ENCODE data around the gene TFAP2E. TPM values are rescaled to one million over a fixed set of nuclear protein-coding genes. Genes with fewer than 3 reads are reported as not detected.

Gene TFAP2E
- total RNA-seq, 4 donors from 2014 or later: 0.22 to 1.5 (median 0.57) TPM; not detected in 1

DNA sequence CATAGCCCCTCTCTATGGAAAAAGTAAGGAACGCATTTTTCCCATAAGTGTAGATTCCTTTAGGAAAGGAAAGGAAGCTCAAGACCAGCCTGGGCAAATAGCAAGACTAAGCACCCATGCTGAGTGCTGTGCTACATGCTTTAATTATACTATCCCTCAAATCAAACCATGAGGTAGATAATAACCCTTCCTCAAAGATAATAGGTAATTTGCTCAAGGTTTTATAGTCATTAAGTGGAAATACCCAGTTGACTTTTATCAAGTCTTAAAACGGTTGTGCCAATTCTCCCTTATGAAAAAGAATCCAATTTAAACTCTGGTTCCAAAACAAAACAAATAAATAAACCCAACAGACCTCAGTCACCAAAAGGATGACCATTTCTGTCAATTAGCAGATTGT, 19.3 kb upstream of the TFAP2E start:
- TF ChIP-seq, protein P1, sequence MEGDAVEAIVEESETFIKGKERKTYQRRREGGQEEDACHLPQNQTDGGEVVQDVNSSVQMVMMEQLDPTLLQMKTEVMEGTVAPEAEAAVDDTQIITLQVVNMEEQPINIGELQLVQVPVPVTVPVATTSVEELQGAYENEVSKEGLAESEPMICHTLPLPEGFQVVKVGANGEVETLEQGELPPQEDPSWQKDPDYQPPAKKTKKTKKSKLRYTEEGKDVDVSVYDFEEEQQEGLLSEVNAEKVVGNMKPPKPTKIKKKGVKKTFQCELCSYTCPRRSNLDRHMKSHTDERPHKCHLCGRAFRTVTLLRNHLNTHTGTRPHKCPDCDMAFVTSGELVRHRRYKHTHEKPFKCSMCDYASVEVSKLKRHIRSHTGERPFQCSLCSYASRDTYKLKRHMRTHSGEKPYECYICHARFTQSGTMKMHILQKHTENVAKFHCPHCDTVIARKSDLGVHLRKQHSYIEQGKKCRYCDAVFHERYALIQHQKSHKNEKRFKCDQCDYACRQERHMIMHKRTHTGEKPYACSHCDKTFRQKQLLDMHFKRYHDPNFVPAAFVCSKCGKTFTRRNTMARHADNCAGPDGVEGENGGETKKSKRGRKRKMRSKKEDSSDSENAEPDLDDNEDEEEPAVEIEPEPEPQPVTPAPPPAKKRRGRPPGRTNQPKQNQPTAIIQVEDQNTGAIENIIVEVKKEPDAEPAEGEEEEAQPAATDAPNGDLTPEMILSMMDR (IDR thresholded peaks at IDR 0.05; ENCODE audit: low read depth): no peak

DNA sequence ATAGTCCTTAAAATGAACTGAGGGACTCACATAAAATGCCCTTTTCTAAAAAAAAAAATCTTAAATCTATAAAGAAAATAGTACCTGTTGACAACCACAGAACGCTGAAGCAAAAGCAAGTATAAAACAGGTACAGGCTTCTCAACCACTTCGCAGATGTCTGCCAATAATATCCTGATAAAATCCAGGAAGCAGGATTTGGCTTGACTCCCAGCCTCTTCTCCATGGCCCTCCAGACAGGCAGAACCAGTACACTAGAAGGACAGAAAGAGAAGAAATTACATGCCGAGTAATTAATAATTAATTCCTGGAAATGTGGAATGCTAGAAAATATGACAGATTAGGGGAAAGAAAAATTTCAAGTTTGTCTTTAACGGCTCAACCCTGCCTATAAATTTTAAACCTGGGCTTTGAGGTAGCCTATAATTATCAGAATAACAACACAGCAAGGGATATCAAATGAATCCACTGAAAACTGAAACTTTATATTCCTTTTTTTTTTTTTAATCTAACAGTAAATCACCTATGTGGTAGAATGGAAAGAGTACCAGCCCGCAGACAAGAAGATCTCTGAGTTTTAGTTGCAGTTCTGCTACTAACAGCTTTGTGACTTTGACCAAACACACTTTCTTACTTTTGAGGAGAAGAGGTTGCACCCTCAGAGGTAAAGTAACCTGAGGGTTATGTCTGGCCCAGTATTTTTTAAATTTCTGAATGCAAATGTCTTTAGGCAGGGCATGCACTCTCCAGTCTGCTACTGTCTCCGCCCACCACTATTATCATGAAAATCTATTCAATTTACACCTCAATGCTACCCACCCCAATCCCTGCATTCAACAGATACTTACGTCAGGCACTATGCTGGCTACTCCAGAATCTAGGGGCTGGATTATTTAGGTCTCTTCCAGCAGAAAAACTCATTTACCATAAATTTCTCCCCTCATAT, 18.6 kb upstream of the TFAP2E start:
- TF ChIP-seq, protein P1 (IDR thresholded peaks at IDR 0.05; ENCODE audit: low read depth): no peak

DNA sequence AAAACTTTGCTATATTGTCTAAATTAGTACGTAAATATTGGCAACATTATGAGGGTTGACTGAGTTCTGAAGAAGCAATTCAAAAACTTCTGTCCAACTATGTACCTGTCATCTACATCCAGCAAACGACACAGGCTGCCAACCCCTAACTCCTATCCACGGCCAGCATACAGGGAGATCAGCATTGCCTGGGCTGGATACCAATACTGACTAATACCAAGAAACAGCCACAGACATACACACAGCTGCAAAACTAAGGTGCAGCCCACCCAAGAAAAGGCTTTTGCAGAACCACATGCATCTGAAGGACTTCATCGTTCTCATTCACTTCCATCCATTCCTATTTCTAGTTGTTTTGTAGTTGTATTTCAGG, 17.9 kb upstream of the TFAP2E start:
- TF ChIP-seq, protein P1 (IDR thresholded peaks at IDR 0.05; ENCODE audit: low read depth): no peak

DNA sequence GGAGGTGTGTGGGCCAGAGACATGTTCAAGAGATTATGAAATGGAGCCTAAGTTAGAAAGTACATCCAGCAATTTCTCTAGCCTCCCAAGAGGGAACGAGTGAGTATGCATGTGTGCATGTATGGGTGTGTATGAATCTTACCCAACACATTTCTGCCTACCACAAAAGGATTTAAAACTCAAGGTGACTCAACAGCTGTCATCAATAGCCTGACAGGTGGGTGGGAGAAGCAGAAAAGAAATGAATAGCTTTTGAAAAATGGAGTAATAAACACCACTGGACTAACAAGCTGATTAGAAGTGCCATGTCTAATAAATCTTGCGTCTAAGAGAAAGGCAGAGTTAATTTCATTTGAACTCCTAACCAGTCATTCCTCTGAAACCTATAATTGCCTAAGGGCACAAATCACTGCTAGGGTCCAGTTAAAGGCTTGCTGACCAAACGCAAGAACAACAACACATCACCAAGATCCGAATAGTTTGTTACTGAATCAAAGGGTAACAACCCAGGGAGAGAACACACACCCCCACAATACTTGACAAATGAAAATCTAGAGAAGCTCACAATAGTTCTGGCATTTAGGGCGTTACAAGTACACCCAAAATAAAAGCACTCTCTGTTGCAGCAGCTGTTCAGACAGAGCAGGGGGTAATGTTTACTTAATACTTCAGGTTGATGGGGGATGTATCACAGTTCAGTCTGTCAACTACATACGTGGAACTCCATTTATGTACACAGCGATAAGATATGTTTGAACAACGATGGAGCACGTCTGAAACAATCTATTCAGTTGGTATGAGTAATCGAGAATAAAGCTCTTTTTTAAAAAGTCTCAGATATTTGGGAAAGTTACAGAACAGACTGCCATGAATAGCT, 17.3 kb upstream of the TFAP2E start:
- TF ChIP-seq, protein P1 (IDR thresholded peaks at IDR 0.05; ENCODE audit: low read depth): no peak

DNA sequence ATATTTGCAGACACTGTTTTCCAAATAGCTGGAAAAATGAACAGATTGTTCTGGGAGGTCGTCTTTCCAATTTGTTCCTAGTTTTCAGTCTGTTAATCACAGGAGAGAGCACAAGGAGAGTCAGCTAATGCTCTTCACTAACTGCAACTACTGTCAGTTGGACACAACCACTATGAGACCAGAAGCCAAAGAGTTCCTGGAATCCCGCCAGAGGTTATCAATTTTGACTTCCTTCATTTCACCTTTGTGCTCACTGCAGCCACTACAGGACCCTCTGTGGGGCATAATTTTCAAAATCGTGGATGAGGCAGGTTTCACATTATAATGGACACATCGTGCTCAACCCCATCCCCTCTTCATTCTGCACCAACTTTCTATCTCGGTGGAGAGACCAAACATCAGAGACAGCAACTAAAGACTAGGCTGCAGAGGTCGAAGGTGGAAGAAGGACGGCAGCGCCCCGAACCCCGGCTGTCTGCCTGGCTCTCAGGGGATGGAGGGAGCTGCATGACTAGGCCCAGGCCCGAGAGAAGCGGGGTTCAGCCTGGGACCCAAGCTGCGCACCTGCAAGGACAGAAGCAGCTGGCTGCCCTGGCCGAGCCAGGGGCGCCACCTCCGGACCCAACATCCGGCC, 16.5 kb upstream of the TFAP2E start:
- TF ChIP-seq, protein P1 (IDR thresholded peaks at IDR 0.05; ENCODE audit: low read depth): no peak

DNA sequence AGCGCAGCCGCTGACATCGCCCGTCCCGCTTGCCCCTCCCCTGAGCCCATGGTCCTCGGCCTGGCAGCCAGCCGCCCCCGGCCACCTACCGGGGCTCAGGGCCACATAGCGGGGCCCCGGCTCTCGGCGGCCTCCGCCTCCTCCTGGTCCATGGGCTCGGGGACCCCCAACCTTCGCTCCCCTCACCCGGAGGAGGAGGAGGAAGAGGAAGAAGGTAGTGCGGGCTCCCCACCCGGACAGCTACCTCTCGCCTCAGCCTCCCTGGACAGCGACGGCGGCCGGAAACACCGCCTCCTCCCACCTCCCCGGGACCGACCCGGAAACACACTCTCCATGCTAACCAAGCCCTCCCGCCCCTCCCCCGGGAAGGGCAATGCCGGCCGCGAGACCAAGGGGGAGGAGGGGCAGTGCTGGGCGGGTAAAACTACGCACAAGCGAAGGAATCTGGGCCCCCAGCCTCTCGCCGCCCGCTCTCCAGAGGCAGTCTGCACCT, 15.9 kb upstream of the TFAP2E start, which contains the start of gene KIAA0319L:
TSS of gene KIAA0319L (minus strand) at position 286 of the 493 bp plus-strand sequence. CDS start 2,912 bp downstream, outside the sequence.
- TF ChIP-seq, protein P1 (IDR thresholded peaks at IDR 0.05; ENCODE audit: low read depth): no peak

Data from subcutaneous adipose tissue (tissue), 4 donors.